NCI-H1694 (cell line): ENCODE measurements around the gene TRIM7.
"Not testable (repeated sequence)": the region's sequence is repeated elsewhere in the genome, so short reads cannot be mapped to it uniquely, and the experiment has no call there.

ENCODE experiments used
- DNase-seq: peaks from one replicate; lab custom pipeline; 2025; lab: John Stamatoyannopoulos, UW

TRIM7 gene

DNA sequence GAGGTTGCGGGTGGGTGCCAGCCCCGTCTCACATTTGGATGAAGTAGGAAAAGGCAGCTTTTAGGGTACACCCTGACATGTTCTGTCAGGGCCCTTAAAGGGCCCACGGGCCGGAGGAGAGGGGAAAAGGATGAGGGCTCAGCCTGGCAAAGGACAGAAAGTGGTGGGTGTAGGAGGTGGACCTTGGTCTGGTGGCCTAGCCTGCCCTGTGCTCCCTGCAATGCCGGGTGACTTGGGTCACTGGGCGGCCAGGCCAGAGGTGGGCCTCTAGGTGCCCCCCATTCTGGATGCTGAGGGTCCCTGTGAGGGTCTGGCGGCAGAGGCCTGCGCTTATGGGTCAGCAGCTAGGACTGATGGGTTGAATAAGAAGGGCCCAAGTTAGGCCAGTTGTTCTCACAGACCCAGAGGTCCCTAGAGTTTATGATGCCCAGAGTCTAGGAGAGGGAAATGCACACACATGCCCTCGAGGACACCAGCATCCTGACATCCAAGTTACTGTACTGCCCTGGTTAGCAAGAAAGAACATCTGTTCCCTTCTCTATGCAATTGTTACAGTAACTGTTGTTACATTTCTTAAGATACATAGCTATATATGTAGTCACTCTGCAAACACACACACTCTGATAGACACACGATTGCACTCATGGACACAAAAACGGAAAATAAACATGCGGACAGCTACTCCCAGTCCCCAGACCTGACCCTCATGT is 12.5 kb downstream of the TRIM7 start:
- no peak for DNase-seq

DNA sequence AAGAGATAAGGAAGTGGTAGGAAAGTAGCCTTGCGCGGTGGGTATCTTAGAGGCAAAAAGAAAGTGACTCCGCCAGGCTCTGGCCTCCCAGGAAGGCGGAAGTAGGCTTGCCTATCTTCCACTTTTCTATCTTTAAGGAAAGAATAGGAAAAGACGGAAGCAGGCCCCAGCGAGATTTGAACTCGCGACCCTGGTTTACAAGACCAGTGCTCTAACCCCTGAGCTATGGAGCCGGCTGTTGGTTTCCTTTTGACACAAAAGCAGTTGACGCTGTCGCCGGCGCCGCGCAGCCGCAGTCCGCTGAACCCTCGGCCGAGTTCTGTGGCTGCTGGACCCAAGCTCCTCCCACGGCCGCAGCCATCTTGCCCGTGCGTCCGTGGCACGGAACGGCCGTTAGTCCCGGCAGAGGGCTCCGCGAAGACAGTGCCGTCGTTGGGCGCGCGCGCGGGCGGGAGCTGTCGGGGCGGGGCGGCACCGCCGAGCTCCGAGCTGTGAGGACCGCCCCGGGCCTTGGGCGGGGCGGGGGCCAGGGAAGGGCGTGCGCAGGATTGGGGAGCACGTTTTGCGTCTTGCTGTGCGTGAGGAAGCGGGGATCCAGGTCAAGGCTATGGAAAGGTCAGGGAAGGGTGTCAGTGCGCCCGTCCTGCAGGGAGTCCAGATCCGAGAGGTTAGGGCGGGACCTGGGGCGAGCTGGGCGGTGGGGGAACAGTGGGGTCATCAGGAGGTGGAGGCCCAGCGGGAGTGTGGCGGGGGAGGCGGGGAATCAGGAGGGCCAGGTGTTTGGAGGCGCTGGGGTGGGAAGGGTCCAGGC is 13.3 kb downstream of the TRIM7 start:
- DNase-seq: no peak

DNA sequence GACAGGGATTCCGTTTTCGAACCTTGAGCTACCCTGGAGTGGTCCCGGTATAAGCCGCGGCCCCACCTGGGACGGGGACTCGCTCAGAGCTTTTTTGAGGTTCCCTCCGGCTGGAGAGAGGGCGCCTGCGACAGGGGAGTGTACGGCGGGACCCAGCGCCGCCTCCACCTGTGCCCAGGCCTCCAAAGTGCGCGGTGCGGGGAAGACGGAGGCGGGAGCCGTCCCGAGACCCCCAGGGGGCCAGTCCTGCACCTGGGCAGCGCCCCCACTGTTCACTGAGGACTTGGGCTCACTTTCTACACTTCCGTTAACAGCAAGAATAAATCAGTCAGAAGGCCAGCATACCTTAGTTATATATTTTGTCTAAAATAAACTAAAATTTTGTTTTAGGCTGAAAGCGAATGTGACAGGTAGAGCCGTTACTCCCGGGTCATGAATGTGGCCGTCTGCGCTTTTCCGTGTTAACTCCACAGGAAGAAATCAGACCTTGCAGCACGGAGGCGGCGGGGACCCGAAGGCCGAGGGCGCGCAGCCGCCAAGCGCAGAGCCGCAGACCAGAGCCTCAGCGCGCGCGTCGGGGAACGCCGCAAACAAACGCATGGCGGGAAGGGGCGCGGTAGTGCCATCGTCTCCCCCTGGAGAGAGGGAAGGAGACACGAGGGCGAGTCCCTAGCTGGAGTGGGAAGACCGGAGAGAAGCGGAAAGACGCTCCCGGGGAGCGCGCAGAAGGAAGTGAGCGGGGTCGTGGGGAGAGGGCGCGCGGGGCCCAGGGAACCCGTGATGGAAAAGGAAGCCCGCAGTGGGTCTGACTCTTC is 14.1 kb downstream of the TRIM7 start:
- no peak for DNase-seq

DNA sequence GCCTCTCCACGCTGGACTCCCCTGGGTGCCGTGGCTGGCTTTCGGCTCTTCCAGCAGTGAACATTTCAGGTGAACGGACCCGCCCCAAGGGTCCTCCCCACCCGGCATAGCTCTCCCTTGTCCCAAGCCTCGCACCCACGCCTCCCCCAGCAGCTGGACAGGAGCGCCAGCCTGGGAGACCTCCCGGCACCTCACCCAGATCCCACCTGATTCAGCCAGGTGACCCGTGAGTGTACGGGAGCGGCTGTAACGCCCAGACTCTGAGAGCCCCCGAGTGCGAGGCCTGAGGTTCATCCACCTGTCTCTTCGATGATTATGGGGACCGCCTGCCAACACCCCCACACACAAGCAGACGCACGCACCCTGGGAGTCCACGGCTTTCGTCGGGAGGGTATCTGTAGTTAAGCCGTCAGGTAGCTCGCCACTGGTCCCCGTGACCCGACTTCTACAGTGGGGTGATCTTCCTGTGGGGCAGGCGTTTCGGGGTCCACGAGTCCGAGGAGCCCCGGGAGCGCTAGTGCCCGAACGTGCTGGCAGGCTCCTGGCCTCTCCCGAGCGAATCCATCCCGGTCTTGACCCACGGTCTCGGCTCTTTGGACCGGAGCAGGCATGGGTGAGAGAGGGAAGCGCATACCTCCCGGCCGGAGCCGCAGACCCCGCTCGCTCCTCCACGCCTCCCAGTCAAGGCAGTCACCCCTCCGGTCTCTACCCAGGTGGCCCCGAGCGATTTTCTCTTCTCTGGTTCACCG is 14.9 kb downstream of the TRIM7 start:
- DNase-seq: no peak

DNA sequence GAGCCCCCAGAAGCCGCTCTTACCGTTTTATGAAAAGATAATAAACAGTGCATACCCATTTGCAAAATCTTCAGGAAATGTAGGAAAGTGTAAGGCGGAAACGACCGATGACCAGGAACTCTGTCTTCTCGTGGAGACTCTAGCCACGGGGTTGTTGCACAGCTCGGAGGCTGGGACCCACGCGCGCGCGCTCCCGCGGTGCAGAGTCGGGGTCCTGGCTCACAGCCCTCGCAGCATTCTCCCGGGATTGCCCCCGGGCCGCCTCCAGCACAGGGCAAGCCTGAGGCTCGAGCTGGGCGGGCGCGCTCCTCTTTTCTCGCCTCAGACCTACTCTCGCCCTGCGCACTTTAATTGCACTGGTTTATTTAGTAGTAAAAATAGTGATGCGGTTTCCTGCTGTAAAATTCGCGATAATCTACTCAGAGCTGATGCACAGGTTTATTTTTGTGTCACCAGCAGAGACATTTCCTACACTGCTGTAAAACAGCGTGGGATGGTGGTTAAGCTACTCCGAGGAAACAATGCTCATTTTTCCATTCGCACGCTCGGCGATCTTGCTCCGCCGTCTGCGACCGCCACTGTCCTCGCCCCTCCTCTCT is 15.5 kb downstream of the TRIM7 start:
- no peak for DNase-seq

DNA sequence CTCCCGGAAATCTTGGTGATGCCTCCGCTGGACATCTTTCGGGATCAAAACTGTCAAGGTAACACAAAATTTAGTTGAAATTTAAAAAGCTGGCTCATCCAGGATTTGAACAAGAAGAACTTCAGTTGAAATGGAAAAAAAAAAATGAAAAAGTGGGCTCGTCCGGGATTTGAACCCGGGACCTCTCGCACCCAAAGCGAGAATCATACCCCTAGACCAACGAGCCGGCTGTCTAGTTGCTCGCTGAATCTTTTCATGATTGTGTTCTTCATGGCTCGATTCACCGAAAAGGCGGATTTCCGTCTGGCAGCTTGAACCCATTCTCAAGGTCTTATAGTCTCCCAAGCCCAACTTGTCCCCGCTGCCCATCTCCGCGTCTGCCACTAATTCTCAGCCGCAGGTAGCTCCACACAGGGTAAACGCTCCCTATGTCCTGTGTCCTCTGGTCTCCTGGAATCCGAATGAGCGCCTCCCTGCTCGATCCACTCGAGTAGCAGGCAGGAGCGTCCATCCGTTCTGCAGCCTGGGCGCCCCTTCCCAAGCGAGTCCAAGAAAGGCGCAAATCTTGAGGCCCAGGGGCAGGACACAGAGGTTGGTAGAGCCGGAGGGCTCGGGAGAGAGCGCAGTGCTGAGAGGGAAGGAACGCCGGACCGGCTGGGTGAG is 16.2 kb downstream of the TRIM7 start:
- no peak for DNase-seq

DNA sequence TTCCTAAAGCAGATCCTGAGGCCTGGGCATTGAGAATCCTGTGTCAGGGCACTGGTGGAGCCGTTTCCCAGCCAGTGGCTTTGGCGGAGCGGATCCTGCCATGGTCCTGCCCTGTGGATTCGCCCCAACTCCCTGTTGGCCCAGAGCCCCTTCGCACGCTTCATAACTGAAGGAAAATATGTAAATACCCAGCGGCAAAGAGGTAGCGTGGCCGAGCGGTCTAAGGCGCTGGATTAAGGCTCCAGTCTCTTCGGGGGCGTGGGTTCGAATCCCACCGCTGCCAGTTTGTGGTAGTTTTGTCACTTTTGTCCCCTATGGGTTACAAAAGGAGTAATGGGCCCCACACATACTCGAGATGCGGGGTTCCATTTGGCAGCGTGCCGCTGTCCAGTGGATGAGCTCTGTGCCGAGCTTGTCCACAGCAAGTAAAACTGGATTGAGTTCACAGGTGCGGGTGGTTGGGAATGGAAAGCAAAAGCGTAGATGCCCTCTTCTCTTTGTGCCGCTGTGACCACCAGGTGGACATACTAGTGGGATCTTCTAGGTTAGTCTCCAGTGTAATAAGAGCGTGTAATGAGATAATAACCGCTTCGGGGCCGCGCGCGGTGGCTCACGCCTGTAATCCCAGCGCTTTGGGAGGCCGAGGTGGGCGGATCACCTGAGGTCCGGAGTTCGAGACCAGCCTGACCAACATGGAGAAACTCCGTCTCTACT is 17.3 kb downstream of the TRIM7 start:
- DNase-seq: no peak

DNA sequence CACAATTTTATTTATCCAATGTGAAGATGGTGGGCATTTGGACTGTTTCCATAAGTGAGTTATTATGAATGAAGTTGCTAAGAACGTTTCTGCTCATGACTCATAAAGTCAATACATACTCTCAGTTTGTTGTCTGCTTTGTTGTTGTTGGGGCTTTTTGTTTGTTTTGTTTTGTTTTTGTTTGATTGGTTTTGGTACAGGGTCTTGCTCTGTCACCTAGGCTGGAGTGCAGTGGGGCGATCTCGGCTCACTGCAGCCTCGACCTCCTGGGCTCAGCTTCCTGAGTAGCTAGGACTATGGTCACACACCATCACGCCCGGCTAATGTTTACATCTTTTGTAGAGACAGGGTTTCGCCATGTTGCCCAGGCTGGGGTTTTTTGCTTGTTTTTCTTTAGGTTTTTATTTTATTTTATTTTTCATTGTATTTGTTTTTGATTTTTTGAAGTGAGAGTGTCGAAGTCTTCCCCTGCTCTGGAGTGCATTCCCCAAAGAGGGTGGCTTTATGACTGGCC is 18.0 kb downstream of the TRIM7 start:
- no peak for DNase-seq

DNA sequence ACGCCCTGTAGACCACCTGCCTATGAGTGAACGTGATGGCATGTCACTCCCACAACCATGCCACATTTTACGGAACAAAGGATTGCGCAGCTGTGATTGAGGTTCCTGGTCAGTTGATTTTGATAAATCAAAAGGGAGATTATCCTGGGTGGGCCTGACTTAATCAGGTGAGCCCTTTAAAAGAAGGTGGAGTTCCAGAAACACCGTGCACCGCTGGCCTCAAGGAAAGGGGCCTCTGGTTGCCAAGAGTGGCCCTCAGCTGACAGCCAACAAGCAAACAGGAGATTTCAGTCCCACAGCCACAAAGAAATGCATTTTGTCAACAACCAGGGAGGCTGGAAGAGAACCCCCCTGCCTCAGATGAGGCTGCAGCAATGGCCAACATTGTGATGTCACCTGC is 19.0 kb downstream of the TRIM7 start:
- DNase-seq: no peak

DNA sequence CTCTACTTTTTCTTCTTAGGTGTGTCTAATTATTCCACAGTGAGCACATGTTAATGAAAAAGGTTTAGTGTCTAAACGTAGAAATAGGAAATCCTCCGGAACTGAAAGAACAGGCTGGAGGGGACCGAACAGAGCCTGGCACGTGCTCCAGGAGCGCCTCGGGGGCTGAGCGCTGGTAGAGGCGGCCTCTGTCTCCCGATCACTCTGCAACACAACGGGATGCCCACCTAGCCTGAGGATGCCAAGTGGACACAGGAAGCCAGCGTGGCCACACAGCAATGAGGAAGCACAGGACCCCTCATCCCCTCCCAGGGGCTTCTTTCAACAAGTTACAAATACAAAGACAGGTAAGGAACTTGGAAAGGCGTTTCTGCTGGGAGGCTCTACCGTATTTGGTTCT is 19.4 kb downstream of the TRIM7 start:
- no peak for DNase-seq

DNA sequence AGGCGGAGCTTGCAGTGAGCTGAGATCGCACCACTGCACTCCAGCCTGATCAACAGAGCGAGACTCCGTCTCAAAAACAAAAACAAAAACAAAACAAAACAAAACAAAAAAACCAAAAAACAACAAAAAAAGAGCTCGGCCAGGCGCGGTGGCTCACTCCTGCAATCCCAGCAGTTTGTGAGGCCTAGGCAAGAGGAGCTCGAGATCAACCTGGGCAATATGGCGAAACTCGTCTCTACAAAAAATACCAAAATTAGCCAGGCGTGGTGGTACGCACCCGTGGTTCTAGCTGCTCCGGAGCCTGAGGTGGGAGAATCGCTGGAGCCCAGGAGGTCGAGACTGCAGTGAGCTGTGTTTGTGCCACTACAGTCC is 20.2 kb downstream of the TRIM7 start:
- no peak for DNase-seq

DNA sequence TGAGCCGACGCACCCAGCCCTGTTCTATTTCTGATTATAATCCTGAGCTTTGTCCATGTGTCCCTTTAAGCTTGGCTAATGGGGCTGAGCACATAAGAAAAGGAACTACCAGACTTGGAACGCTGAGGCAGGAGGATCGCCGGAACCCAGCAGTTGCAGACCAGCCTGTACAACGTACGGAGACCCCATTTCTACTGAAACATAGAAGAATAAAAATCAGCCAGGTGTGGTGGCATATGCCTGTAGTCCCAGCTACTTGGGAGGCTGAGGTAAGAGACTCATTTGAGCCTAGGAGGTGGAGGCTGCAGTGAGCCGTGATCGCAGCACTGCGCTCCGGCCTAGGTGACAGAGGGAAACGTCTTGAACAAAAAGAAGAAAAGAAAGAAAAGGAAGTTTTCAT is 22.3 kb downstream of the TRIM7 start:
- DNase-seq: no peak

DNA sequence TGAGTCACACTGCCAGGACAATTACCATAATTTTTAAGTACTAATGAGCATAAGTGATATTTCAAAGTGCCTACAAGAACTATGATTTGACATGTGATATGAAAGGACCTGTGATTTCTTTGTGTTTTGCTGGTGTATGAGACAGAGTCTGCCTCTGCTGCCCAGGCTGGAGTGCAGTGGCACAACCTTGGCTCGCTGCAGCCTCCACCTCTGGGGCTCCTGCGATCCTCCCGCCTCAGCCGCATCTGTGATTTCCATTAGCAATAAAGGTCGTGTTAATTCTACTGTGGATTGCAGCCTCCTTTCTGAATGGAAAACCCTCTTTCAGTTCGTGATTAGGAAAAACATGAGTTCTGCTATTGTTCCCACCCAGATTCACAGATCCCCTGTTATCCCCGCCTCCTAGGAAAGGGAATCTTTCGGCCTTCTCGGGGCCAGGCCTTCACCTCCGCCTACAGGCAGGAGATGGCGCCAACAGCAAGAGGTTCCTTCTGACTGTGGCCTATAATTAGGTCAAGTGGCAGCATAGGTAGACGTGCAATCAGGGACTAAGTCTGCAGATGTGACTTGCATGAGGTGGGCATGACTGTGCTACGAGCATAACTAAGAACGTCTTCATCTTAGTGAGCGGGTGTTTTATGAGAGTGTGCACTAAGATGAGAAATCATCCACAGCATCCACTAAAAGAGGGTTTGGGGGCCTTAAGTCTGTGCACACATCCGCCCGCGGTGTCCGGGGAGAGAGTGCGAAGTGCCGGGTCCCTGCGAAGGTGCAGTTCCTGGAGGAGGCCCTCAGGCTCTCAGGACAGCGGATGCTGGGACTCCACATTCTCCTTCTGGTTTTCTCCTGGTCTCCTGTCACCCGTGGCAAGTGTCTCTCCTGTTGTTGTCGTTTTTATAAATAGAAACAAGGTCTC is 23.1 kb downstream of the TRIM7 start:
- DNase-seq: no peak

DNA sequence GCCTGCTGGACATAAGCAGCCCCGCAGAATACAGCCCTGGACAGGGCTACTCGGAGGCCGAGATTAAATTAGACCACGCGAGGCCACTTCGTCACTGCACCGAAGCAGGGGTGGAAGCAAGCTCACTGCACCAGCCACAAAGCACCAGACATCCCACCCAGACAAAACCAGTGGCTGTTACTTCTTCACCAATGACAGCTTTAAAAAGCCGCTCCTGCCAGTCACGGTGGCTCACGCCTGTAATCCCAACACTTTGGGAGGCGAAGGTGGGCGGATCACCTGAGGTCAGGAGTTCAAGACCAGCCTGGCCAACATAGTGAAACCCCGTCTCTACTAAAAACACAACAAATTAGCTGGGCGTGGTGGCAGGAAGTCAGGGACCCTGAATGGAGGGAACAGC is 27.4 kb downstream of the TRIM7 start:
- DNase-seq: not testable (repeated sequence)

DNA sequence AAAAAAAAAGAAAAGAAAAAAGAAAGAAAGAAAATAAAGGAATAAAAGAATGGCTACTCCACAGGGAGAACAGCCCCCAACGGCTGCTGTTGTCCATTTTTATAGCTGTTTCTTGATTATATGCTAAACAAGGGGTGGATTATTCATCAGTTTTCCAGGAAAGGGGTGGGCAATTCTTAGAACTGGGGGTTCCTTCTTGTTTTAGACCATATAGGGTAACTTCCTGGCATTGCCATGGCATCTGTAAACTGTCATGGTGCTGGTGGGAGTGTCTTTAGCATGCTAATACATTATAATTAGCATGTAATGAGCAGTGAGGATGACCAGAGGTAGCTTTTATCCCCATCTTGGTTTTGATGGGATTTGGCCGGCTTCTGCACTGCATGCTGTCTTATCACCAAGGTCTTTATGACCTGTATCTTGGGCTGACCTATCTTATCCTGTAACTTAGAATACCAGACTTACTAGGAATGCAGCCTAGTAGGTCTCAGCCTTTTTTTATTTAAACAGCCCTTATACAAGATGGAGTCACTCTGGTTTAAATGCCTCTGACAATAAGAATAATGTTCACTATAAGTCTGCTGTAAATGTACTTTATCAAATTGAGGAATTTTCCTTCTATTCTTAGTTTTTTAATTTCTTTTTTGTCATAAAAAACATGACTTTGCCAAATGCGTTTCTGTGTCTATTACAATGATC is 28.6 kb downstream of the TRIM7 start:
- no peak for DNase-seq

DNA sequence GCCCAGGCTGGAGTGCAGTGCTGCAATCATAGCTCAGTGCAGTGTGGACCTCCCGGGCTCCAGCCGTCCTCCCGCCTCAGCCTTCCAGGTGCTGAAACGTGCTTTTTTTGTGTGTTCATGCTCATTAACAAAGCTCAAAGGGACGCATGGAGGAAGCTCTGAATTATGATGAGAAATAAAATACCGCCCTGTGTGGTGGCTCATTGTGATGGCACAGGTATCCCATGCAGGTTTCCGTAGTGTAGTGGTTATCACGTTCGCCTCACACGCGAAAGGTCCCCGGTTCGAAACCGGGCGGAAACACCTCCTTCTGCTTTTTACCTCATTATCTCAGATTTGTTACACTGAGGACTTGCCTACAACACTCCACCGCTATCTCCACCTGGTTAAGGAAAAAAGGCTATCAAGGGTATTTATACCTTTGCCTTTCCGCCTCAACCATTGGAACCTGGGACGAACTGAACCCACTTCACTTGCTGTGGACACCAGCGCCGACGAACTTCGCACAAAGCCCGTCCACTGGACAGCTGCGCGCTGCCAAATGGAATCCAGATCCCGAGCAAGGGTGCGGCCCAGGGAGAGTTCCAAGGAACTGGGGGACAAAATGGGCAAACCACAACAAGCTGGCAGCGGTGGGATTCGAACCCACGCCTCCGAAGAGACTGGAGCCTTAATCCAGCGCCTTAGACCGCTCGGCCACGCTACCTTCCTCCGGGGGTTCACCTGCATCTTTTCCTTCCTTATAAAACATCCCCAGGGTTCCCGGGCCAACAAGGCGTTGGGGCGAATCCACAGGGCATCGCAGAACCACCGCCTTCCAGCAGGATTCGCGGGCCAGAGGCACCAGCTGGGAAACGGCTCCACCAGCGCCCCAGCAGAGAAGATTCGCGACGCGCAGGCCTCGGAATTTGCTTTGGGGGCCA is 31.3 kb downstream of the TRIM7 start:
- no peak for DNase-seq

DNA sequence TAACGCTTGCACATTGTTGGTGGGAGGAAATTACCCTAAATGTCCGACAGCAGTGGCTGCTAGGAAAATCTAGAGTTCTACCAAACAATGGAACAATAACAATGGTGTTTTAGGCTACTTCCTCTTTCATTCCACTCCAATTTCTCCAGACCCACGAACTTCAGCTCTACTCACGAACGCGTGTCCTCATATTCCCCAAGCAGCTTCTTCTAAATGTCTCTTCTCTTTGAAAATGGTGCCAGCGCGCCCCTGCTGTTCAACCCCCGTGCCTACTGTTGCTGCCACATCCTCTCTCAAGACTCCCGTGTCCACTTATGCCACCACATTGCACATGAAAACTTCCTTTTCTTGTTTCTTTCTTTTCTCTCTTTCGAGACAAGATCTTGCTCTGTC is 32.0 kb downstream of the TRIM7 start:
- no peak for DNase-seq

DNA sequence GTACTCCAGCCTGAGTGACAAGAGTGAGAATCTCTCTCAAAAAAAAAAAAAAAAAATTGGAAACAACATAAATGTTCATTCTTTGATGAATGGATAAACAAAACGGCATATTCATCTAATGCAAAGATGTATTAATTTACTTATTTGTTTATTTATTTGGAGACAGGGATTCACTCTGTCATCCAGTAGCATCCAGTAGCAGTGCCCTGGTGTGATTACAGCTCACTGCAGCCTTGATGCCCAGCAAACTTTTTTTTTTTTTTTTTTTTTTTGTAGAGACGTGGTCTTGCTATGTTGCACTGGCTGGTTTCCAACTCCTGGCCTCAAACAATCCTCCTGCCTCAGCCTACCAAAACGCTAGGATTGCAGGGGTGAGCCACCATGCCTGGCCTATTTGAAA is 33.2 kb downstream of the TRIM7 start:
- no peak for DNase-seq
